ENCODE data around the gene KCNA2.

Gene KCNA2

GRCh38 chr1:110628323-110629105, 22.4 kb upstream of the KCNA2 start:
- no peaks in the 10 kb centered on the region for H3K9me3 ChIP-seq (ENCODE audit: control insufficient read depth, insufficient read depth, low read length)

GRCh38 chr1:110627764-110628163, 21.6 kb upstream of the KCNA2 start:
- H3K27ac ChIP-seq (ENCODE audit: low read length): no peak overlapping the region
- no peak overlapping the region for H3K4me3 ChIP-seq (ENCODE audit: low read length)
- no peak for DNase-seq (ENCODE audit: low read depth, low spot score)
- no peaks in the 10 kb centered on the region for H3K9me3 ChIP-seq (ENCODE audit: control insufficient read depth, insufficient read depth, low read length)
- no peaks in the 10 kb centered on the region for H3K27me3 ChIP-seq (ENCODE audit: control insufficient read depth, insufficient read depth, low read length)
- no peaks in the 10 kb centered on the region for H3K36me3 ChIP-seq (ENCODE audit: control insufficient read depth, insufficient read depth, low read length)
- WGBS (ENCODE audit: insufficient coverage, insufficient read length): no CpG with 5 or more reads among the region's 2 CpGs
- H3K4me1 ChIP-seq (ENCODE audit: control insufficient read depth, insufficient read depth, low read length): no peaks in the 10 kb centered on the region

More at GRCh38 chr1:110628323-110629105, 22.4 kb upstream of the KCNA2 start:
- no peak for DNase-seq (ENCODE audit: low read depth, low spot score)
- Histone ChIP-seq H3K4me1 (ENCODE audit: control insufficient read depth, insufficient read depth, low read length) (no peaks in the 10 kb centered on the region), H3K4me3 (ENCODE audit: low read length) (no peak overlapping the region), H3K36me3 (ENCODE audit: control insufficient read depth, insufficient read depth, low read length) (no peaks in the 10 kb centered on the region), H3K27ac (ENCODE audit: low read length) (no peak overlapping the region), H3K27me3 (ENCODE audit: control insufficient read depth, insufficient read depth, low read length) (no peaks in the 10 kb centered on the region)
- WGBS (ENCODE audit: insufficient coverage, insufficient read length): no CpG with 5 or more reads among the region's 6 CpGs

GRCh38 chr1:110626889-110627288, 20.7 kb upstream of the KCNA2 start:
- no peaks in the 10 kb centered on the region for H3K27me3 ChIP-seq (ENCODE audit: control insufficient read depth, insufficient read depth, low read length)
- no peak for DNase-seq (ENCODE audit: low read depth, low spot score)
- no peaks in the 10 kb centered on the region for H3K36me3 ChIP-seq (ENCODE audit: control insufficient read depth, insufficient read depth, low read length)
- WGBS (ENCODE audit: insufficient coverage, insufficient read length): no CpG with 5 or more reads among the region's 7 CpGs
- no peak overlapping the region for H3K27ac ChIP-seq (ENCODE audit: low read length)
- H3K9me3 ChIP-seq (ENCODE audit: control insufficient read depth, insufficient read depth, low read length): no peaks in the 10 kb centered on the region
- no peaks in the 10 kb centered on the region for H3K4me1 ChIP-seq (ENCODE audit: control insufficient read depth, insufficient read depth, low read length)
- H3K4me3 ChIP-seq (ENCODE audit: low read length): no peak overlapping the region

- H3K27me3 ChIP-seq (ENCODE audit: control insufficient read depth, insufficient read depth, low read length): peaks cover 2% of the 10 kb centered on the region; the same call in 1 of the 2 replicates
- no peak overlapping the region for H3K4me3 ChIP-seq (ENCODE audit: low read length)
- H3K27ac ChIP-seq (ENCODE audit: low read length): no peak overlapping the region
- DNase-seq (ENCODE audit: low read depth, low spot score): no peak
- H3K4me1 ChIP-seq (ENCODE audit: control insufficient read depth, insufficient read depth, low read length): no peaks in the 10 kb centered on the region
- H3K9me3 ChIP-seq (ENCODE audit: control insufficient read depth, insufficient read depth, low read length): no peaks in the 10 kb centered on the region
- no CpG with 5 or more reads among the region's 7 CpGs for WGBS (ENCODE audit: insufficient coverage, insufficient read length)
- no peaks in the 10 kb centered on the region for H3K36me3 ChIP-seq (ENCODE audit: control insufficient read depth, insufficient read depth, low read length)
Observed at GRCh38 chr1:110620686-110621085, 14.5 kb upstream of the KCNA2 start.

- no peak overlapping the region for H3K4me3 ChIP-seq (ENCODE audit: low read length)
- H3K9me3 ChIP-seq (ENCODE audit: control insufficient read depth, insufficient read depth, low read length): no peaks in the 10 kb centered on the region
- no peak overlapping the region for H3K27ac ChIP-seq (ENCODE audit: low read length)
- no peak for DNase-seq (ENCODE audit: low read depth, low spot score)
- H3K27me3 ChIP-seq (ENCODE audit: control insufficient read depth, insufficient read depth, low read length): peaks cover 2% of the 10 kb centered on the region; the same call in 1 of the 2 replicates
- H3K36me3 ChIP-seq (ENCODE audit: control insufficient read depth, insufficient read depth, low read length): no peaks in the 10 kb centered on the region
- no CpG with 5 or more reads among the region's 8 CpGs for WGBS (ENCODE audit: insufficient coverage, insufficient read length)
- no peaks in the 10 kb centered on the region for H3K4me1 ChIP-seq (ENCODE audit: control insufficient read depth, insufficient read depth, low read length)
Observed at GRCh38 chr1:110620250-110620615, 14.1 kb upstream of the KCNA2 start.

GRCh38 chr1:110619412-110620249, 13.5 kb upstream of the KCNA2 start:
- Histone ChIP-seq H3K27ac (ENCODE audit: low read length) (no peak overlapping the region), H3K4me3 (ENCODE audit: low read length) (peak overlapping the region; percentile 4; the same call in 1 of the 2 replicates)

GRCh38 chr1:110618668-110619067, 12.5 kb upstream of the KCNA2 start:
- Histone ChIP-seq H3K36me3 (ENCODE audit: control insufficient read depth, insufficient read depth, low read length) (no peaks in the 10 kb centered on the region), H3K27me3 (ENCODE audit: control insufficient read depth, insufficient read depth, low read length) (peaks cover 2% of the 10 kb centered on the region; the same call in 1 of the 2 replicates), H3K27ac (ENCODE audit: low read length) (no peak overlapping the region), H3K4me3 (ENCODE audit: low read length) (no peak overlapping the region), H3K9me3 (ENCODE audit: control insufficient read depth, insufficient read depth, low read length) (no peaks in the 10 kb centered on the region), H3K4me1 (ENCODE audit: control insufficient read depth, insufficient read depth, low read length) (no peaks in the 10 kb centered on the region)
- no peak for DNase-seq (ENCODE audit: low read depth, low spot score)
- no CpG with 5 or more reads among the region's 5 CpGs for WGBS (ENCODE audit: insufficient coverage, insufficient read length)

More at GRCh38 chr1:110619412-110620249, 13.5 kb upstream of the KCNA2 start:
- no peaks in the 10 kb centered on the region for H3K36me3 ChIP-seq (ENCODE audit: control insufficient read depth, insufficient read depth, low read length)
- no peaks in the 10 kb centered on the region for H3K9me3 ChIP-seq (ENCODE audit: control insufficient read depth, insufficient read depth, low read length)
- peaks cover 2% of the 10 kb centered on the region; the same call in 1 of the 2 replicates for H3K27me3 ChIP-seq (ENCODE audit: control insufficient read depth, insufficient read depth, low read length)
- H3K4me1 ChIP-seq (ENCODE audit: control insufficient read depth, insufficient read depth, low read length): no peaks in the 10 kb centered on the region
- peak; percentile 78 for DNase-seq (ENCODE audit: low read depth, low spot score)
- WGBS (ENCODE audit: insufficient coverage, insufficient read length): no CpG with 5 or more reads among the region's 27 CpGs

- Histone ChIP-seq H3K4me3 (ENCODE audit: low read length) (no peak overlapping the region), H3K27ac (ENCODE audit: low read length) (no peak overlapping the region), H3K9me3 (ENCODE audit: control insufficient read depth, insufficient read depth, low read length) (no peaks in the 10 kb centered on the region), H3K27me3 (ENCODE audit: control insufficient read depth, insufficient read depth, low read length) (peaks cover 2% of the 10 kb centered on the region; the same call in 1 of the 2 replicates), H3K36me3 (ENCODE audit: control insufficient read depth, insufficient read depth, low read length) (no peaks in the 10 kb centered on the region), H3K4me1 (ENCODE audit: control insufficient read depth, insufficient read depth, low read length) (no peaks in the 10 kb centered on the region)
- no peak for DNase-seq (ENCODE audit: low read depth, low spot score)
- no CpG with 5 or more reads among the region's 5 CpGs for WGBS (ENCODE audit: insufficient coverage, insufficient read length)
Observed at GRCh38 chr1:110617589-110617988, 11.4 kb upstream of the KCNA2 start.

- Histone ChIP-seq H3K4me3 (ENCODE audit: low read length) (no peak overlapping the region), H3K27me3 (ENCODE audit: control insufficient read depth, insufficient read depth, low read length) (peaks cover 2% of the 10 kb centered on the region; the same call in 1 of the 2 replicates), H3K36me3 (ENCODE audit: control insufficient read depth, insufficient read depth, low read length) (no peaks in the 10 kb centered on the region), H3K4me1 (ENCODE audit: control insufficient read depth, insufficient read depth, low read length) (no peaks in the 10 kb centered on the region), H3K9me3 (ENCODE audit: control insufficient read depth, insufficient read depth, low read length) (no peaks in the 10 kb centered on the region), H3K27ac (ENCODE audit: low read length) (no peak overlapping the region)
- DNase-seq (ENCODE audit: low read depth, low spot score): no peak
- WGBS (ENCODE audit: insufficient coverage, insufficient read length): no CpG with 5 or more reads among the region's 3 CpGs
Observed at GRCh38 chr1:110617116-110617515, 11.0 kb upstream of the KCNA2 start.

- no peak for DNase-seq (ENCODE audit: low read depth, low spot score)
Observed at GRCh38 chr1:110616587-110616986, 10.4 kb upstream of the KCNA2 start.

More at GRCh38 chr1:110616587-110616986, 10.4 kb upstream of the KCNA2 start:
- Histone ChIP-seq H3K9me3 (ENCODE audit: control insufficient read depth, insufficient read depth, low read length) (no peaks in the 10 kb centered on the region), H3K27ac (ENCODE audit: low read length) (no peak overlapping the region), H3K4me3 (ENCODE audit: low read length) (no peak overlapping the region), H3K27me3 (ENCODE audit: control insufficient read depth, insufficient read depth, low read length) (peaks cover 2% of the 10 kb centered on the region; the same call in 1 of the 2 replicates), H3K36me3 (ENCODE audit: control insufficient read depth, insufficient read depth, low read length) (no peaks in the 10 kb centered on the region), H3K4me1 (ENCODE audit: control insufficient read depth, insufficient read depth, low read length) (no peaks in the 10 kb centered on the region)
- WGBS (ENCODE audit: insufficient coverage, insufficient read length): no CpG with 5 or more reads among the region's 3 CpGs

Measured in iPS DF 6.9 (cell line).